ENCODE measurements around the gene ZNF474.

ZNF474 gene

GRCh38 chr5:122170620-122171019 is 41.3 kb downstream of the ZNF474 start:
- H3K4me1 ChIP-seq (ENCODE audit: low read depth, poor library complexity, severe bottlenecking): no peaks in the 10 kb centered on the region
- no peaks in the 10 kb centered on the region for H3K36me3 ChIP-seq (ENCODE audit: insufficient read depth)
- H2AFZ ChIP-seq (ENCODE audit: low read depth): no peak overlapping the region
- H3K79me2 ChIP-seq (ENCODE audit: insufficient read depth, low read depth): no peaks in the 10 kb centered on the region
- H3K27me3 ChIP-seq (ENCODE audit: insufficient read depth, low read depth): no peaks in the 10 kb centered on the region
- H4K20me1 ChIP-seq (ENCODE audit: insufficient read depth): no peaks in the 10 kb centered on the region
- no peak for TF ChIP-seq CTCF (conservative IDR thresholded peaks at IDR 0.05; ENCODE audit: low read depth, low read length)
- no peak overlapping the region for H3K27ac ChIP-seq
- no peak overlapping the region for H3K9ac ChIP-seq
- no peak overlapping the region for H3K4me3 ChIP-seq (IDR thresholded peaks at IDR 0.05; ENCODE audit: insufficient read depth, low read depth, low read length)
- H3K4me2 ChIP-seq: no peak overlapping the region

GRCh38 chr5:122172207-122172606 is 42.9 kb downstream of the ZNF474 start:
- Histone ChIP-seq H3K36me3 (ENCODE audit: insufficient read depth) (no peaks in the 10 kb centered on the region), H3K4me3 (IDR thresholded peaks at IDR 0.05; ENCODE audit: insufficient read depth, low read depth, low read length) (no peak overlapping the region), H4K20me1 (ENCODE audit: insufficient read depth) (no peaks in the 10 kb centered on the region), H2AFZ (ENCODE audit: low read depth) (no peak overlapping the region), H3K4me1 (ENCODE audit: low read depth, poor library complexity, severe bottlenecking) (no peaks in the 10 kb centered on the region), H3K9ac (no peak overlapping the region), H3K27ac (no peak overlapping the region), H3K27me3 (ENCODE audit: insufficient read depth, low read depth) (no peaks in the 10 kb centered on the region), H3K79me2 (ENCODE audit: insufficient read depth, low read depth) (no peaks in the 10 kb centered on the region), H3K4me2 (no peak overlapping the region)
- TF ChIP-seq CTCF (conservative IDR thresholded peaks at IDR 0.05; ENCODE audit: low read depth, low read length): no peak

GRCh38 chr5:122173474-122174415 is 44.4 kb downstream of the ZNF474 start:
- H3K27ac ChIP-seq: no peak overlapping the region
- no peak overlapping the region for H2AFZ ChIP-seq (ENCODE audit: low read depth)
- TF ChIP-seq CTCF (conservative IDR thresholded peaks at IDR 0.05; ENCODE audit: low read depth, low read length): no peak
- no peaks in the 10 kb centered on the region for H3K36me3 ChIP-seq (ENCODE audit: insufficient read depth)
- no peaks in the 10 kb centered on the region for H3K27me3 ChIP-seq (ENCODE audit: insufficient read depth, low read depth)
- no peaks in the 10 kb centered on the region for H3K79me2 ChIP-seq (ENCODE audit: insufficient read depth, low read depth)
- no peaks in the 10 kb centered on the region for H4K20me1 ChIP-seq (ENCODE audit: insufficient read depth)
- no peak overlapping the region for H3K4me2 ChIP-seq
- no peaks in the 10 kb centered on the region for H3K4me1 ChIP-seq (ENCODE audit: low read depth, poor library complexity, severe bottlenecking)
- H3K4me3 ChIP-seq (IDR thresholded peaks at IDR 0.05; ENCODE audit: insufficient read depth, low read depth, low read length): no peak overlapping the region
- H3K9ac ChIP-seq: no peak overlapping the region

GRCh38 chr5:122175091-122175490 is 45.7 kb downstream of the ZNF474 start:
- no peak overlapping the region for H3K27ac ChIP-seq
- H3K9ac ChIP-seq: no peak overlapping the region
- no peaks in the 10 kb centered on the region for H3K36me3 ChIP-seq (ENCODE audit: insufficient read depth)
- H3K27me3 ChIP-seq (ENCODE audit: insufficient read depth, low read depth): no peaks in the 10 kb centered on the region
- no peak overlapping the region for H3K4me2 ChIP-seq
- H2AFZ ChIP-seq (ENCODE audit: low read depth): no peak overlapping the region
- TF ChIP-seq CTCF (conservative IDR thresholded peaks at IDR 0.05; ENCODE audit: low read depth, low read length): no peak
- H3K4me1 ChIP-seq (ENCODE audit: low read depth, poor library complexity, severe bottlenecking): no peaks in the 10 kb centered on the region
- H4K20me1 ChIP-seq (ENCODE audit: insufficient read depth): no peaks in the 10 kb centered on the region
- H3K79me2 ChIP-seq (ENCODE audit: insufficient read depth, low read depth): no peaks in the 10 kb centered on the region
- H3K4me3 ChIP-seq (IDR thresholded peaks at IDR 0.05; ENCODE audit: insufficient read depth, low read depth, low read length): no peak overlapping the region
